GM13977 (cell line): ENCODE results near the gene MSLN.

Experiments used
- DNase-seq: peaks from one replicate; pipeline ENCODE4 v3.0.0; 2012; ENCODE audit warnings: low spot score
- in situ Hi-C: fragments of 300-500 bp; cut with MboI; formaldehyde crosslinking; loops from one replicate; pipeline ENCODE4 v1.12.0; 2022; ENCODE audit warnings: low sequenced_read_pairs, low pct_unique_long_range_greater_than_20kb, mixed read lengths, inconsistent platforms; ENCODE audit not compliant: unreplicated experiment
- TF ChIP-seq, protein P1 (sequence below): IDR thresholded peaks from 2 replicates; pipeline ENCODE4 v1.5.1; 2012; ENCODE audit warnings: mild to moderate bottlenecking, control low read depth; ENCODE audit not compliant: insufficient read depth; ENCODE audit errors: extremely low read depth, missing control alignments

The MSLN gene

DNA sequence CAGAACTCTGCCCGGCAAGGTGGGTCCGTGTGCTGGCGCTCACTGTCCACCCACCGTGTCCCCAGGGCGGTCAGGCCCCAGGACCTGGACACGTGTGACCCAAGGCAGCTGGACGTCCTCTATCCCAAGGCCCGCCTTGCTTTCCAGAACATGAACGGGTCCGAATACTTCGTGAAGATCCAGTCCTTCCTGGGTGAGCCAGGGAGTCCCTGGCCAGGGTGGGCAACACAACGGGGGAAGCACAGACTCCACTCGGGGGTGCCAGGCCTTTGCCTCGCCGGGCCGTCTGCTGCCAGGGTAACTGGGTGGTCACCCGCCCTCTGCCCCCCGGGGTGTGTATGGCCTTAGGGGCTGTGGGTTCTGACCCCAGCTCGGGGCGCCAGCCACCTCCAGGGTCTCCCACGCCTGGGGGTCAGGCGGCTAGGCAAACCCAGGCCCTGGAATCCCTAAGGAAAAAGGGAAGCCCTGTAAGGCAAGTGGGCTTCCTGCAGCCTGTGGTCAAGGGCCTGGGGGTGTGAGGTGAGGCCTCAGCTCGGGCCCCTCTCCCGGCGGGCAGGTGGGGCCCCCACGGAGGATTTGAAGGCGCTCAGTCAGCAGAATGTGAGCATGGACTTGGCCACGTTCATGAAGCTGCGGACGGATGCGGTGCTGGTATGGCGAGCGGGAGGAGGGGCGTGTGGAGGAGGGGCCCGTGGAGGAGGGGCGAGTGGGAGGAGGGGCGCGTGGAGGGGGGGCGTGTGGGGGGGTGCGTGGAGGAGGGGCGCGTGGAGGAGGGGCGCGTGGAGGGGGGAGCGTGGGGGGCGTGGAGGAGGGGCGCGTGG is 6.5 kb downstream of the MSLN start:
- DNase-seq, result no peak
- in situ Hi-C loops, result no loop called here
- TF ChIP-seq, protein P1, sequence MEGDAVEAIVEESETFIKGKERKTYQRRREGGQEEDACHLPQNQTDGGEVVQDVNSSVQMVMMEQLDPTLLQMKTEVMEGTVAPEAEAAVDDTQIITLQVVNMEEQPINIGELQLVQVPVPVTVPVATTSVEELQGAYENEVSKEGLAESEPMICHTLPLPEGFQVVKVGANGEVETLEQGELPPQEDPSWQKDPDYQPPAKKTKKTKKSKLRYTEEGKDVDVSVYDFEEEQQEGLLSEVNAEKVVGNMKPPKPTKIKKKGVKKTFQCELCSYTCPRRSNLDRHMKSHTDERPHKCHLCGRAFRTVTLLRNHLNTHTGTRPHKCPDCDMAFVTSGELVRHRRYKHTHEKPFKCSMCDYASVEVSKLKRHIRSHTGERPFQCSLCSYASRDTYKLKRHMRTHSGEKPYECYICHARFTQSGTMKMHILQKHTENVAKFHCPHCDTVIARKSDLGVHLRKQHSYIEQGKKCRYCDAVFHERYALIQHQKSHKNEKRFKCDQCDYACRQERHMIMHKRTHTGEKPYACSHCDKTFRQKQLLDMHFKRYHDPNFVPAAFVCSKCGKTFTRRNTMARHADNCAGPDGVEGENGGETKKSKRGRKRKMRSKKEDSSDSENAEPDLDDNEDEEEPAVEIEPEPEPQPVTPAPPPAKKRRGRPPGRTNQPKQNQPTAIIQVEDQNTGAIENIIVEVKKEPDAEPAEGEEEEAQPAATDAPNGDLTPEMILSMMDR, result no peak

DNA sequence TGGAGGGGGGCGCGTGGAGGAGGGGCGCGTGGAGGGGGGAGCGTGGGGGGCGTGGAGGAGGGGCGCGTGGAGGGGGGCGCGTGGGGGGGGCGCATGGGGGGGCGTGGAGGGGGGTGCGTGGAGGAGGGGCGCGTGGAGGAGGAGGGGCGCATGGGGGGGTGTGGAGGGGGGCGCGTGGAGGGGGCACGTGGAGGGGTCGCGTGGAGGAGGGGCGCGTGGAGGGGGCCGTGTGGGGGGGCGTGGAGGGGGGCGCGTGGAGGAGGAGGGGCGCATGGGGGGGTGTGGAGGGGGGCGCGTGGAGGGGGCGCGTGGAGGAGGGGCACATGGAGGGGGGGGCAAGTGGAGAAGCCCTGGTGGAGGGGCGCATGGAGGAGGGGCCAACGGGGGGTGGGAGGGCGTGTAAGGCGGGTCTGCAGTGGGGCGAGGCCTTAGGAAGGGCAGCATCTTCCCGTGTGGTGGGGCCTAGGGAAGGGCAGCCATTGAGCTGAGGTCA is 7.3 kb downstream of the MSLN start:
- DNase-seq, result no peak
- TF ChIP-seq, protein P1, result no peak
- in situ Hi-C loops, result no loop called here

- in situ Hi-C loops, result no loop called here
- no peak for DNase-seq
- TF ChIP-seq, protein P1, result no peak
These were observed 7.9 kb downstream of the MSLN start for GRCh38 chr16:768428-768827.

DNA sequence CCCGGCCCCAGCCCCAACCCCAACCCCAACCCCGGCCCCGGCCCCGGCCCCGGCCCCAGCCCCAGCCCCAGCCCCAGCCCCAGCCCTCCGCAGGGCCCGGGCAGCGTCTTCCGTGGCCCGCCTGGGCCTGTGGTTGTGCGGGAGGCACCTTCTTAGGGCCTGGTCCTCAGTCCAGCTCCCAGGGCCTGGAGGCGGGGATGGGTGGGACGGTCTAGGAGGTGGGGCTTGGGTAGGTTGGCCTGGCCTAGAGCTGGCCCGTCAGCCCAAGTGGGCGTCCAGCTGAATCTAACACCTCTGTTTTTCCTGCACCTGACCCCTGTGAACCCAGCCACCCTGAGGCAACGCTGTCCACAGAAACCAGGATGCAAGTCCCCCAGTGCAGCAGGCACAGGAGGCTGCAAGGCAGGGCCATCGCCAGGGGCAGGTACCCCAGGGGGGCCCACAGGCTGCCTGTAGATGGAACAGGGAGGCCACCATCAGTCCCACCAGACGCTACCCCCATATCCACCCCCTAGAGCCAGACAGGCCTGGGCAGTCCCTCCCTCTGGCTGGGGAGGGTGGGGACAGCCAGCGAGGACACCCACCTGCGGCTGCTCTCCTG is 8.8 kb downstream of the MSLN start:
- no peak for DNase-seq
- in situ Hi-C loops, result no loop called here
- TF ChIP-seq, protein P1, result no peak

- DNase-seq, result no peak
- in situ Hi-C loops, result no loop called here
- TF ChIP-seq, protein P1, result no peak
These were observed 9.4 kb downstream of the MSLN start for GRCh38 chr16:769934-770333.

DNA sequence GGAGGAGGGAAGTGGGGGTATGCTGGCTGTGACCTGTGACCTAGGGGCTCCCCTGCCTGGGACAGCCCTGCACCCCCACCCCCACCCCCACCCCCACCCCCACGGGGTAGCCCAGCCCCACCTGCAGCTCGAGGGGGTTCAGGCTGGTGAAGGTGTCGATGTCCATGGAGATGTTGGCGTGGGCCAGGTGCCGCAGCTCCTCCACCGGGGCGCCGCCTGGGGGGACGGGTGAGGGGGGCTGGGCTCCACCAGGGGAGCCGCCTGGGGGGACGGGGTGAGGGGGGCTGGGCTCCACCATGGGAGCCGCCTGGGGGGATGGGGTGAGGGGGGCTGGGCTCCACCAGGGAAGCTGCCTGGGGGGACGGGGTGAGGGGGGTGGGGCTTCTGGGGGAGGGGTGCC is 9.9 kb downstream of the MSLN start:
- in situ Hi-C loops, result no loop called here
- DNase-seq, result no peak
- TF ChIP-seq, protein P1, result no peak
